Measurements from ENCODE around the gene ST3GAL5.
A peak's percentile ranks its signal among the peaks of the same experiment; 100 is the strongest.
"Not testable (repeated sequence)": the region's sequence is repeated elsewhere in the genome, so short reads cannot be mapped to it uniquely, and the experiment has no call there.

ST3GAL5 gene

GRCh38 chr2:85888684-85889626 is at the start of gene ST3GAL5:
Gene ST3GAL5, minus strand, starts transcription at chr2:85888990. Its CDS starts 85 bp downstream, at chr2:85888905.
- peak; percentile 92 to 93 for DNase-seq (ENCODE audit: low read depth in 2 of 2)

GRCh38 chr2:85938456-85938855 is 49.7 kb upstream of the ST3GAL5 start:
- DNase-seq (ENCODE audit: low read depth in 2 of 2) = no peak

GRCh38 chr2:85937069-85937439 is 48.3 kb upstream of the ST3GAL5 start:
- DNase-seq (ENCODE audit: low read depth in 2 of 2) = no peak

DNA sequence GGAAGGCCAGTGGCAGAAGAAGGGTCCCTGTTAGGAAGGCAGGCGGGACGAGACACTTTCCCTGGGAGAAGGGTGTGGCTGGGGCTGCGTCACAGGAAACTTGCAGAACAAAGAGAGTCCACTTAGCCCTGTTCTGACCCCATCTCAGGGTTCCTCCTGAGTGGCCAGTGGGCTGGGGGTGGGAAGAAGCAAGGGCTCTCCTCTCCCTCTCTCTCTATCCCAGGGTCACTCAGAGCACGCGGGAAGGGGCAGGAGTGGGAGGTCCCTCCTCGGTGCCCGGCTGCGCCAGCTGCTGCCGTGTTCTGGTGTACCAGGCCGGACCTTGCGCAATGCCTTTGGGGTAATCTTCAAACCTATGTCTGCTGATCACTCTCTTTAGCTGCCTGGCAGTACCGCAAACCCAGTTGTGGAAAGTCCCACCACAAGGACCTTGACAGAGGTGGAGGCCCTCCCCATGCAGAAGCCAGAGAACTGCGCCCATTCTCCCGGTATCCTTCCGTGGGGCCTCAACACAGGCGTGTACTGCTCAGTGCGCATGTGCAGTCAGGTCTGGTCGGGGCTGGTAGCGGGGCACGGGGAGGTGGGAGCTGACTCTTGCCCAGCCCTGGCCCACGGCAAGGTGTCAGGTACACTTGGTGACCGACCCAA is 47.8 kb upstream of the ST3GAL5 start:
- no peak for DNase-seq (ENCODE audit: low read depth in 2 of 2)

DNA sequence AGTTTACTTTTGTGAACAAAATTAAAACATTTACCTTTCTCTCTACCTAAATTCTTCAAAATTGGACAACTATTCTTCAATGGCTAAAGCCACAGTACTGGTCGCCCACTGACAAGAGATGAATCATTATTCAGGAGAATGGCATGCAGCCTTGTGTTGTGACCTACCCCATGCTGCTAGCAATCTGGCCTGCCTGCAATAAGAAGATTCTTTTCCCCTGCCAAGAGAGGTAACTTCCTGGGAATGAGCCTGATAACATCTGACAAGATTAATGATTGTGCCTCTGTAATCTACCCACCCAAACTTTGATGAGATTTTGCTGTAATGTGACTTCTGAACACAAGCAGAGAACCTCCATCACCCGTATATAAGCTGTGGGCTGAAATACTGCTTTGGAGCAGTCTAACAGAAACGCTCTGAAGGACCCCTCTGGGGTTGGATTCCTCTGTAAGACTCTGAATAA is 47.0 kb upstream of the ST3GAL5 start:
- DNase-seq (ENCODE audit: low read depth in 2 of 2) = no peak

DNA sequence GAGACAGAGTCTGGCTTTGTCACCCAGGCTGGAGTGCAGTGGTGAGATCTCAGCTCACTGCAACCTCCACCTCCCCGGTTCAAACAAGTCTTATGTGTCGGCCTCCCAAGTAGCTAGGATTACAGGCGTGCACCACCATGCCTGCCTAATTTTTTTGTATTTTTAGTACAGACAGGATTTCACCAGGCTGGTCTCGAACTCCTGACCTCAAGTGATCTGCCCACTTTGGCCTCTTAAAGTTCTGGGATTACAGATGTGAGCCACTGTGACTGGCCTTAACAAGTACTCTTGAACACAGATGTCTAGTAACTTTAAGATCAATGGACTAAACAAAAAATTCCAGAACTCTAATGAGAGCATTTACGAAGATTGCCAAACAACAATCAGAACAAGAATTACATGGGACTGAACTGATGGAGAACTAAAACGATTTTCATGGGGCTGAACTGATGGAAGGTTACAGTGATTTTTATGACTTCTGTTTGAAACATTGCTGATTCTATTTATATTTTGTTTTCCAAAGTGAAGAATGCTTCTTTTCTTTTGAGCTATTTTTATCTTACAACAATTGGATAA is 46.5 kb upstream of the ST3GAL5 start:
- no peak for DNase-seq (ENCODE audit: low read depth in 2 of 2)

GRCh38 chr2:85933753-85934594 is 45.2 kb upstream of the ST3GAL5 start:
- no peak for DNase-seq (ENCODE audit: low read depth in 2 of 2)

DNA sequence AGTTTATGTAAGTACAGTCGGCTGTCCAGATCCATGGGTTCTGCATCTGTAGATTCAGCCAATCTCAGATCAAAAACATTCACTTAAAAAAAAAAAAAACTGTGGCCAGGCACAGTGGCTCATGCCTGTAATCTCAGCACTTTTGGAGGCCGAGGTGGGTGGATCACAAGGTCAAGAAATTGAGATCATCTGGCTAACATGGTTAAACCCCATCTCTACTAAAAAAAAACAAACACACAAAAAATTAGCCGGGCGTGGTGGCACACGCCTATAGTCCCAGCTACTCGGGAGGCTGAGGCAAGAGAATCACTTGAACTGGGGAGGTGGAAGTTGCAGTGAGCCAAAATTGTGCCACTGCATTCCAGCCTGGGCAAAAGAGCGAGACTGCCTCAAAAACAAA is 42.4 kb upstream of the ST3GAL5 start:
- not testable (repeated sequence) for DNase-seq (ENCODE audit: low read depth in 2 of 2)

GRCh38 chr2:85930129-85931124 is 41.6 kb upstream of the ST3GAL5 start:
- no peak for DNase-seq (ENCODE audit: low read depth in 2 of 2)

DNA sequence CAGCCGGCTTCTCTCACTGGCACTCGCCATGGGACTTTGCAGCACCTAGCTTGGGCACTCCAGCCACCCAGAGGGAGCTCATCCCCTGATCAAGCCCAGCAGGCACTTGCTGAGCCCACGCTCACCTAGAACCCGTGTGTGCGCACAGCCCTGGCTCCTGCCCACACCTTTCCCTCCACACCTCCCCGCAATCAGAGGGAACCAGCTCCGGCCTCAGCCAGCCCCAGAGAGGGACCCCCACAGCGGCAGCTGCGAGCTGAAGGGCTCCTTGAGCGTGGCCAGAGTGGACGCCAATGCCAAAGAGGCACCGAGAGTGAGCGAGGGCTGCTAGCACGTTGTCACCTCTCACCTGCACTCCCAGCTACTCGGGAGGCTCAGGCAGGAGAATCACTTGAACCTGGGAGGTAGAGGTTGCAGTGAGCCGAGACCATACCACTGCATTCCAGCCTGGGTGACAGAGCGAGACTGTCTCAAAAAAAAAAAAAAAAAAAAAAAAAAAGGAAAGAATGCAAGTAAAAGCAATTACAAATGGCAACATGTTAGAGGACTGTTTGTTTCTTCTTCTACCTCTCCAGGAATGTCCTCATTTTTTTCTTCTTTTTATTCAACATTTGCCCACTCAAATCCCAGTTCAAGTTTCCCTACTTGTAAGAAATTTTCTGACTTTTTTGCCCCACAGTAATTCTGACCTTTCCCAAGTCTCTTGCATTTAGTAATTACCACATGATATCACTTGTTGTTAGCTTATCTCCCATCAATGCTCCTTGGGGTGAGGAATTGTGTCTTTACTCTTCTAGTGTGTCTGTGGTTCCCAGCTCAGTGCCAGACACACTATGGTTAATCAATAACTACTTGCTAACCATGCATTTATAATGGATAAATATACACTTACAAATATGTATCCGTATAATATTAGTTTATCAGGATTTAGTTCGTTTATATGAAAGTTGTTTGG is 40.6 kb upstream of the ST3GAL5 start:
- no peak for DNase-seq (ENCODE audit: low read depth in 2 of 2)

- DNase-seq (ENCODE audit: low read depth in 2 of 2) = no peak
These were observed 38.3 kb upstream of the ST3GAL5 start for GRCh38 chr2:85926931-85927661.

DNA sequence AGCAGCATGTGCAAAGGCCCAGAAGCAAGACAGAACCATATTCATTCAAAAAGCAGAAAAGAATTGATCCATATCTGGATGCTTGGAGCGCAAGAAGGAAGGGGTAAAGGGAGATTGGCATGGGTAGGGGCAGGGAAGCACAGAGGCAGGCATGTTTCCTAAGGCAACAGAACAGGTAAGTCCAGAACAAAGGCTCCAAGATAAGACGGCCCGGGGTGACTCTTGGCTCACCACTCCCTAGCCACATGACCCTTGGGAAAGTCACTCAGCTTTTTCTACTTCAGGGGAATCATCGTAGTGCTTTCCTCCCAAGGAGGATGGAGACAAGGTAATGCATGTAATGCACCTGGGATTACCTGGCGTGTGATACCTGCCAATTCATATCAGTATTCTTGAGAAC is 37.7 kb upstream of the ST3GAL5 start:
- no peak for DNase-seq (ENCODE audit: low read depth in 2 of 2)

DNA sequence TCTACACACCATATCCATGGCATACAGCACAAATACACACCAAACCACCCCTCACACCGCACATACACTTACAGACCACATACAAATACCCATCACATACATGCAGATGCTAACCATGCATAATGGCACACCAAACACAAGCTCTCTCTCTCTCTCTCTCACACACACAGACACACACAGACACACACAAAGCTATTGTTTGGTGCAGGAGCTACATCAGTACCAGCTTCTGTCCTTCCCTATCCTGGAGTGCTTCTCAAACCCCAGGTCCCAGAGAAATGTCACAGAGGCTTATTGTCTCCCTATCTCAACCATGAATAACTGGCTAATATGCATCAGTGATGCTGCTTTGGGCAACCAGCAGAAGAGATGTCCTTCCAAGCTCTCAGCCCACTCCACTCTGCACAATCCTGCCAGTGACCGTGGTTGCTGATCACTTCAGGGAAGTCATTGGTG is 36.5 kb upstream of the ST3GAL5 start:
- no peak for DNase-seq (ENCODE audit: low read depth in 2 of 2)

GRCh38 chr2:85924522-85924921 is 35.7 kb upstream of the ST3GAL5 start:
- no peak for DNase-seq (ENCODE audit: low read depth in 2 of 2)

- no peak for DNase-seq (ENCODE audit: low read depth in 2 of 2)
These were observed 33.4 kb upstream of the ST3GAL5 start for GRCh38 chr2:85922199-85922598.

- DNase-seq (ENCODE audit: low read depth in 2 of 2) = no peak
These were observed 32.9 kb upstream of the ST3GAL5 start for GRCh38 chr2:85921659-85922058.

DNA sequence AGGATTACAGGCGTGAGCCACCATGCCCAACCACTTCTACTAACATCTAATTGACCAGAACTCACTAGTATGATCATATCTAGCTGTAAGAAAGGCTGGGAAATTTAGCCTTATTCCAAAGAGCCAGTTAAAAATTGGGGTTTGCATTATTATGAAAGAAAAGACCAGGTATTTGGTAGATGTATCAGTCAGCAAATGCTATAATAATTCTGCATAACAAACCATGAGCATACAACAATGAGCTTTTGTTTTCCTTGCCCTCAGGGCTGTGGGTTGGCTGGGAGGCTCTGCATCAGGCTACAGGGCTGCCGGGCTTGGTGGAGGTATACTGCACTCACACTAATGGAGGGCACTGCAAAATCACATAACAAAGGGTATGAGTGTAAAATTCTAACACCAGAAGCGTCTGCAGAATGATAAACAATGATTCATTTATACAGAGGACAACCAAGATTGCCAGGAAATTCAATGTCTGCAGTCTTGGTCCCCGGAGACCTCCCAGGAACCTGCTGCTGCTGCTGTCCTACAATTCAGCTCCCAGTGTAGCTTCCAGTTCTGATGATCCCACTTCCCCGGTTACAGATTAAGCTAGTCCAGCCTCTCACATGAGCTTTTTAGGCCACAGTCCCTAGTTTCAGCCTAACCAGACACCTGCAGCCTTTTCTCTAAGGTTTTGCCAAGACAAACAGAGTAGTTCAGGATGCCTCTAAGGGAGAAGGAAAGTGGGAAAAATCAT is 32.2 kb upstream of the ST3GAL5 start:
- no peak for DNase-seq (ENCODE audit: low read depth in 2 of 2)
